GM23338 (cell line): ENCODE measurements around the gene IMMP1L.

Source experiments
- EZH2 ChIP-seq: fragments of 200-600 bp; sonication (generic); IDR thresholded peaks from one replicate; pipeline ENCODE4 v1.8.0; 2017; ENCODE audit warnings: antibody characterized with exemption, mild to moderate bottlenecking, low read depth; ENCODE audit not compliant: unreplicated experiment
- POLR2AphosphoS5 ChIP-seq: IDR thresholded peaks from 2 replicates; pipeline ENCODE4 v1.6.1; 2016; ENCODE audit warnings: antibody characterized with exemption, low read depth
- TF ChIP-seq, protein P1 (sequence below), 2 experiments: fragments of 200-600 bp in 1 of 2; sonication (generic) in 1 of 2; conservative IDR thresholded peaks; 2 replicates each; pipeline versions ENCODE4 v1.5.1 to v1.6.1; 2016 to 2017; ENCODE audit warnings: antibody characterized with exemption in 2 of 2, low read depth in 2 of 2, mild to moderate bottlenecking in 2 of 2, moderate library complexity in 1 of 2

DNA sequence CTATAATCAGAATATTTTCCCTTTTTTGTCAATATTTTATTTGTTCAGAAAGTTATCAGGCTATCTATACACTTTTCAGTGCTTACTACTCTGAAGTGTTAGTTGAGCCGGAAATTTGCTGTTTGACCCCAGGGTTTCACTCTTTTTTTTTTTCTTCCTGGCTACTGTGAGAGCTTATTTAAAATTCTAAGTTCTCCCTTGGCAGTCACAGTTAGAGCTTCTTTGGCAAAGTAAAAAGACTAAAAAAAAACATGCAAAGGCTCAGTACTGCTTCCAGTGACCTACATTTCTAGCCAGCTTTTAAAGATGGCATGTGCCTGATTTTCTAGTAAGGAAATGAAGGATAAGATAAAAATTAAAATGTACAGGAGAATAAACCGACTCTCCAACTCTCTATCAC, 48.6 kb upstream of the IMMP1L start:
- no peak for TF ChIP-seq EZH2
- no peak for TF ChIP-seq POLR2AphosphoS5
- TF ChIP-seq, protein P1, sequence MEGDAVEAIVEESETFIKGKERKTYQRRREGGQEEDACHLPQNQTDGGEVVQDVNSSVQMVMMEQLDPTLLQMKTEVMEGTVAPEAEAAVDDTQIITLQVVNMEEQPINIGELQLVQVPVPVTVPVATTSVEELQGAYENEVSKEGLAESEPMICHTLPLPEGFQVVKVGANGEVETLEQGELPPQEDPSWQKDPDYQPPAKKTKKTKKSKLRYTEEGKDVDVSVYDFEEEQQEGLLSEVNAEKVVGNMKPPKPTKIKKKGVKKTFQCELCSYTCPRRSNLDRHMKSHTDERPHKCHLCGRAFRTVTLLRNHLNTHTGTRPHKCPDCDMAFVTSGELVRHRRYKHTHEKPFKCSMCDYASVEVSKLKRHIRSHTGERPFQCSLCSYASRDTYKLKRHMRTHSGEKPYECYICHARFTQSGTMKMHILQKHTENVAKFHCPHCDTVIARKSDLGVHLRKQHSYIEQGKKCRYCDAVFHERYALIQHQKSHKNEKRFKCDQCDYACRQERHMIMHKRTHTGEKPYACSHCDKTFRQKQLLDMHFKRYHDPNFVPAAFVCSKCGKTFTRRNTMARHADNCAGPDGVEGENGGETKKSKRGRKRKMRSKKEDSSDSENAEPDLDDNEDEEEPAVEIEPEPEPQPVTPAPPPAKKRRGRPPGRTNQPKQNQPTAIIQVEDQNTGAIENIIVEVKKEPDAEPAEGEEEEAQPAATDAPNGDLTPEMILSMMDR (conservative IDR thresholded peaks at IDR 0.05; ENCODE audit: low read depth in 2 of 2): no peak
